Endothelial cell of umbilical vein (primary cell): ENCODE results near the gene PLEKHA7. TPM values are rescaled to one million over a fixed set of nuclear protein-coding genes. Genes with fewer than 3 reads are reported as not detected.

ENCODE experiments used
- BruUV-seq: library from RNA; stranded (reverse); fragments of 400-500 nt; replicated peaks from 2 replicates; lab custom pipeline; 2021; lab: Mats Ljungman, UMichigan
- CTCF ChIA-PET: fragments of 300-600, 350-600 bp; sonication (Branson Sonifier 250); formaldehyde crosslinking; loops from one replicate; lab custom pipeline; 2021; ENCODE audit warnings: antibody characterized with exemption, inconsistent platforms; lab: Charles Lee
- POLR2A ChIA-PET: fragments of 300-600, 350-600 bp; sonication (Branson Sonifier 250); formaldehyde crosslinking; loops from one replicate; lab custom pipeline; 2021; ENCODE audit warnings: antibody characterized with exemption, inconsistent platforms; lab: Charles Lee
- DNase-seq: peaks from one replicate; pipeline ENCODE4 v3.0.0-alpha.2; 2011; ENCODE audit warnings: low read depth, low spot score
- FAIRE-seq: peaks from 2 replicates; lab custom pipeline; 2011; peaks lifted over from hg19 to GRCh38; lab: Jason Lieb, UNC
- H2AFZ ChIP-seq: 2 replicates; pipeline ENCODE4 v1.6.0; 2012; ENCODE audit warnings: low read depth, low read length, control low read depth, inconsistent platforms
- H3K27ac ChIP-seq: 2 replicates; pipeline ENCODE4 v1.5.1; 2011; ENCODE audit warnings: low read depth, mild to moderate bottlenecking, control low read depth, low read length, moderate library complexity; ENCODE audit not compliant: insufficient read depth
- H3K27me3 ChIP-seq, 2 experiments: 2 replicates each; pipeline versions ENCODE4 v1.6.0 to v1.6.1; 2011; ENCODE audit warnings: low read length in 2 of 2, mixed read lengths in 1 of 2; ENCODE audit not compliant: control insufficient read depth in 2 of 2, insufficient read depth in 2 of 2
- H3K36me3 ChIP-seq, 2 experiments: 2 replicates in 1 of 2; 3 replicates in 1 of 2; pipeline ENCODE4 v1.5.1; 2011; ENCODE audit warnings: low read length in 2 of 2, mild to moderate bottlenecking in 1 of 2, moderate library complexity in 1 of 2; ENCODE audit not compliant: control insufficient read depth in 2 of 2, insufficient read depth in 2 of 2; ENCODE audit errors: extremely low read depth in 1 of 2
- H3K4me1 ChIP-seq: 3 replicates; pipeline ENCODE4 v1.5.1; 2011; ENCODE audit warnings: mild to moderate bottlenecking, low read length; ENCODE audit not compliant: control insufficient read depth, insufficient read depth; ENCODE audit errors: extremely low read depth
- H3K4me2 ChIP-seq: 2 replicates; pipeline ENCODE4 v1.6.1; 2011; ENCODE audit warnings: low read length, control low read depth, mixed read lengths; ENCODE audit not compliant: insufficient read depth
- H3K4me3 ChIP-seq, 3 experiments: fragments of 200-600 bp in 1 of 3; sonication (generic), shearing (Covaris generic) in 1 of 3; replicated peaks in 1 of 3; 2 replicates each; pipeline ENCODE4 v1.5.1; 2011 to 2016; ENCODE audit warnings: control low read depth in 3 of 3, low read length in 3 of 3, mild to moderate bottlenecking in 2 of 3, inconsistent platforms in 1 of 3, low read depth in 1 of 3, moderate library complexity in 1 of 3; ENCODE audit not compliant: insufficient read depth in 1 of 3
- H3K79me2 ChIP-seq: 2 replicates; pipeline ENCODE4 v1.6.0; 2012; ENCODE audit warnings: low read length, inconsistent platforms; ENCODE audit not compliant: control insufficient read depth, insufficient read depth
- H3K9ac ChIP-seq: replicated peaks from 2 replicates; pipeline ENCODE3; 2011; ENCODE audit warnings: low read length, control low read depth; ENCODE audit not compliant: insufficient read depth; ENCODE audit errors: extremely low read depth
- H3K9me1 ChIP-seq: replicated peaks from 3 replicates; pipeline ENCODE4 v1.6.0; 2011; ENCODE audit warnings: mild to moderate bottlenecking, low read length; ENCODE audit not compliant: control insufficient read depth, insufficient read depth; ENCODE audit errors: extremely low read depth
- H3K9me3 ChIP-seq: replicated peaks from 2 replicates; pipeline ENCODE4 v1.5.1; 2012; ENCODE audit warnings: low read length, inconsistent platforms; ENCODE audit not compliant: control insufficient read depth, insufficient read depth
- H4K20me1 ChIP-seq: replicated peaks from 2 replicates; pipeline ENCODE3; 2011; ENCODE audit warnings: mild to moderate bottlenecking, low read length; ENCODE audit not compliant: control insufficient read depth, insufficient read depth; ENCODE audit errors: extremely low read depth
- EZH2 ChIP-seq: IDR thresholded peaks from 2 replicates; pipeline ENCODE4 v1.6.1; 2012; ENCODE audit warnings: borderline replicate concordance, low read depth, mild to moderate bottlenecking, moderate library complexity, low read length, inconsistent platforms; ENCODE audit not compliant: severe bottlenecking
- FOS ChIP-seq: IDR thresholded peaks from 2 replicates; pipeline ENCODE4 v1.6.1; 2011; ENCODE audit warnings: mild to moderate bottlenecking, low read length, moderate library complexity, borderline replicate concordance; ENCODE audit not compliant: insufficient read depth
- GATA2 ChIP-seq: IDR thresholded peaks from 2 replicates; pipeline ENCODE4 v1.7.0; 2011; ENCODE audit warnings: low read depth, mild to moderate bottlenecking, moderate library complexity, mixed read lengths, low read length; ENCODE audit not compliant: insufficient read length, insufficient read depth
- JUN ChIP-seq: IDR thresholded peaks from 2 replicates; pipeline ENCODE4 v1.6.1; 2011; ENCODE audit warnings: borderline replicate concordance, low read depth; ENCODE audit not compliant: insufficient read length, insufficient read depth
- MYC ChIP-seq: IDR thresholded peaks from one replicate; pipeline ENCODE4 v1.6.1; 2011; ENCODE audit warnings: mild to moderate bottlenecking, low read depth, low read length
- POLR2A ChIP-seq: IDR thresholded peaks from 2 replicates; pipeline ENCODE4 v1.6.1; 2012; ENCODE audit warnings: low read depth, mild to moderate bottlenecking, control low read depth, low read length
- POLR2AphosphoS5 ChIP-seq: IDR thresholded peaks from 2 replicates; pipeline ENCODE4 v1.6.1; 2012; ENCODE audit warnings: low read depth, mild to moderate bottlenecking, control low read depth, low read length, moderate library complexity; ENCODE audit not compliant: insufficient read depth
- dilution Hi-C: fragments of 300-500 bp; cut with MboI; formaldehyde crosslinking; loops from one replicate; pipeline ENCODE4 v1.15.0; 2019; ENCODE audit warnings: low sequenced_read_pairs; ENCODE audit not compliant: extremely low pct_ligation_motif_present
- intact Hi-C: fragments of 100-400 bp; cut with micrococcal nuclease; formaldehyde crosslinking; loops from one replicate; pipeline ENCODE4 v1.10.0; 2022
- polyA plus RNA-seq, 4 experiments: library from polyadenylated mRNA; depleted of rRNA in 3 of 4; stranded (reverse) in 3 of 4; unstranded in 1 of 4; fragments of >200 nt; gene quantifications; 2 replicates each; pipeline versions ENCODE4 v1.2.1 to v1.2.3, GENCODE V29; 2011 to 2012; ENCODE audit warnings: missing spikeins in 1 of 4
- total RNA-seq: library from RNA; stranded (reverse); gene quantifications from 2 replicates; pipeline ENCODE4 v1.2.3, GENCODE V29; 2021
- TF ChIP-seq, protein P1 (sequence below), 2 donors: IDR thresholded peaks; 1 replicate in 1 of 2; 2 replicates in 1 of 2; pipeline ENCODE4 v1.5.1; 2011; ENCODE audit warnings: low read length in 2 of 2, mild to moderate bottlenecking in 2 of 2, moderate library complexity in 2 of 2, control low read depth in 1 of 2, inconsistent platforms in 1 of 2, low read depth in 1 of 2; ENCODE audit not compliant: insufficient read depth in 1 of 2; ENCODE audit errors: extremely low read depth in 1 of 2
- TF ChIP-seq, protein P2 (sequence below): IDR thresholded peaks from 2 replicates; pipeline ENCODE4 v1.6.1; 2011; ENCODE audit not compliant: insufficient read depth, insufficient read length

The PLEKHA7 gene
- total and polyA plus RNA-seq, 2 donors (not counting 3 experiments of a cell fraction or from before 2014, with no cell fraction given) = 1.7 to 3.8 TPM

GRCh38 chr11:16772141-16772512 lies 242.1 kb downstream of the PLEKHA7 start:
- no peaks in the 10 kb centered on the region for H4K20me1 ChIP-seq
- ChIA-PET CTCF (interaction anchor here (1.4 to 4.2 kb wide), 2 partner anchors 11 to 14 kb away, joined by 3 to 15 read pairs; no protein-coding TSS in a partner anchor), POLR2A (no interaction called here)
- no peaks in the 10 kb centered on the region for H3K79me2 ChIP-seq
- no peaks in the 10 kb centered on the region for H3K9me3 ChIP-seq
- H3K4me1 ChIP-seq = no peaks in the 10 kb centered on the region
- no peaks in the 10 kb centered on the region for H3K36me3 ChIP-seq
- BruUV-seq = no TSS peak
- peaks cover 3 to 10% of the 10 kb centered on the region in 2 experiments for H3K27me3 ChIP-seq
- no peak overlapping the region for H3K4me2 ChIP-seq
- no peaks in the 10 kb centered on the region for H3K9me1 ChIP-seq
- H3K4me3 ChIP-seq = no peak overlapping the region
- TF ChIP-seq, protein P1, sequence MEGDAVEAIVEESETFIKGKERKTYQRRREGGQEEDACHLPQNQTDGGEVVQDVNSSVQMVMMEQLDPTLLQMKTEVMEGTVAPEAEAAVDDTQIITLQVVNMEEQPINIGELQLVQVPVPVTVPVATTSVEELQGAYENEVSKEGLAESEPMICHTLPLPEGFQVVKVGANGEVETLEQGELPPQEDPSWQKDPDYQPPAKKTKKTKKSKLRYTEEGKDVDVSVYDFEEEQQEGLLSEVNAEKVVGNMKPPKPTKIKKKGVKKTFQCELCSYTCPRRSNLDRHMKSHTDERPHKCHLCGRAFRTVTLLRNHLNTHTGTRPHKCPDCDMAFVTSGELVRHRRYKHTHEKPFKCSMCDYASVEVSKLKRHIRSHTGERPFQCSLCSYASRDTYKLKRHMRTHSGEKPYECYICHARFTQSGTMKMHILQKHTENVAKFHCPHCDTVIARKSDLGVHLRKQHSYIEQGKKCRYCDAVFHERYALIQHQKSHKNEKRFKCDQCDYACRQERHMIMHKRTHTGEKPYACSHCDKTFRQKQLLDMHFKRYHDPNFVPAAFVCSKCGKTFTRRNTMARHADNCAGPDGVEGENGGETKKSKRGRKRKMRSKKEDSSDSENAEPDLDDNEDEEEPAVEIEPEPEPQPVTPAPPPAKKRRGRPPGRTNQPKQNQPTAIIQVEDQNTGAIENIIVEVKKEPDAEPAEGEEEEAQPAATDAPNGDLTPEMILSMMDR (IDR thresholded peaks at IDR 0.05; ENCODE audit: extremely low read depth in 1 of 2, insufficient read depth in 1 of 2, low read depth in 1 of 2, low read length in 2 of 2) = no peak
- dilution Hi-C loops (no loop called here), intact Hi-C loops (no loop called here)
- no peak overlapping the region for H3K27ac ChIP-seq
- DNase-seq = no peak
- no peak overlapping the region for H3K9ac ChIP-seq
- FAIRE-seq = no peak
- H2AFZ ChIP-seq = no peak overlapping the region

DNA sequence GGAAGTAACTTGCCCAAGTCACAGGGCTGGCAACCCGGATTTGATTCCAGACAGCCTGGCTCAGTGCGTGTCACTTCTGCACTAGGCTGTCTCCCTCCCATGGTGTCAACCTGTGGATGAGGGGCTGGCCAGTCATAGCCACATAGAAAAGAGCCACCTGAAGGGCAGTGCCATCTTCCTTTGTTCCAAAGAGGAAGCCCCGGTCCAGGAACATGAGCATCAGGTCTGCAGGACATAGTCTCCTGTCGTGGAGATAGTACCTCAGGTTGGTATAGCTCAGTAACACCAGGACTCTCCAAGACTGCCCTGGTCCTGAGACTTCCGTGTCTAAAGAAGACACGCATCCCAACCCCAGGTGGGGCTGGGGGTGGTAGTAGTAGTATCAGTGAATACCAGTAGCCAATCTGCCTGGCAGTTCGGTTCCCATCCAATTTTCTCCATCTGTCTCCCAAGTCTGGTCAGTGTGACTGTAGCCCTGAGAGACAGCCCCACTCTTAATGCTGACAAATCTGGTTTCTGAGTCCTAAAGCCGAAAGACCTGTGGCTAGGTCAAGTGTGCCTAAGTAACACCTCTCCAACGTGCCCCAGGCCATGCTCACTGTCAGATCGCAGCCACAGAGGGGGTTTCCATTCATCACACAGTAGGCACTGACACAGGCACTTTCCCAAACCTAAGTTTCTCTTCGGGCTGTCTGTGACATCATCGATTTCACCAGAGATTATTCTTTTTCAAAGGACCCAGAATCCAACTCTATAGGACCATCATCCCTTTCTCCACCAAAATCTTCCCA lies 242.7 kb downstream of the PLEKHA7 start:
- no TSS peak for BruUV-seq
- TF ChIP-seq, protein P1 (IDR thresholded peaks at IDR 0.05; ENCODE audit: extremely low read depth in 1 of 2, insufficient read depth in 1 of 2, low read depth in 1 of 2, low read length in 2 of 2) = no peak
- TF ChIP-seq POLR2AphosphoS5 (no peak), FOS (no peak), GATA2 (no peak), JUN (no peak), EZH2 (no peak), MYC (no peak), POLR2A (no peak)
- TF ChIP-seq, protein P2, sequence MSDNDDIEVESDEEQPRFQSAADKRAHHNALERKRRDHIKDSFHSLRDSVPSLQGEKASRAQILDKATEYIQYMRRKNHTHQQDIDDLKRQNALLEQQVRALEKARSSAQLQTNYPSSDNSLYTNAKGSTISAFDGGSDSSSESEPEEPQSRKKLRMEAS = no peak
- Histone ChIP-seq H3K4me3 (no peak overlapping the region), H3K4me2 (no peak overlapping the region), H3K9ac (no peak overlapping the region), H4K20me1 (no peaks in the 10 kb centered on the region), H3K27me3 (peaks cover 3 to 10% of the 10 kb centered on the region in 2 experiments), H3K9me1 (no peaks in the 10 kb centered on the region), H2AFZ (no peak overlapping the region), H3K9me3 (no peaks in the 10 kb centered on the region), H3K4me1 (no peaks in the 10 kb centered on the region), H3K36me3 (no peaks in the 10 kb centered on the region), H3K79me2 (no peaks in the 10 kb centered on the region), H3K27ac (no peak overlapping the region)
- intact Hi-C loops = no loop called here
- CTCF ChIA-PET = interaction anchor here (1.4 to 4.2 kb wide), 2 partner anchors 12 to 14 kb away, joined by 3 to 15 read pairs; no protein-coding TSS in a partner anchor
- POLR2A ChIA-PET = no interaction called here
- FAIRE-seq = no peak
- DNase-seq = no peak
- dilution Hi-C loops = no loop called here
